Transverse colon (tissue), 4 donors: ENCODE results near the gene EGFR. TPM values are rescaled to one million over a fixed set of nuclear protein-coding genes. Genes with fewer than 3 reads are reported as not detected.

Experiments used
- DNase-seq: peaks from one replicate; pipeline ENCODE4 v3.0.0-alpha.2; 2019
- H3K27ac ChIP-seq, 4 donors: fragments of 200-600 bp; sonication (generic); 2 replicates each; pipeline ENCODE4 v1.5.1; 2016 to 2018; ENCODE audit warnings: inconsistent platforms in 4 of 4
- H3K27me3 ChIP-seq: fragments of 200-600 bp; sonication (generic); 2 replicates; pipeline ENCODE4 v1.5.1; 2017; ENCODE audit warnings: inconsistent platforms
- H3K36me3 ChIP-seq, 4 donors: fragments of 200-600 bp; sonication (generic); 2 replicates each; pipeline ENCODE4 v1.5.1; 2017 to 2019; ENCODE audit warnings: inconsistent platforms in 4 of 4
- H3K4me1 ChIP-seq, 4 donors: fragments of 200-600 bp; sonication (generic); 2 replicates each; pipeline ENCODE4 v1.5.1; 2017 to 2020; ENCODE audit warnings: inconsistent platforms in 4 of 4
- H3K4me3 ChIP-seq, 4 donors: fragments of 200-600 bp; sonication (generic); 1 replicate in 1 of 4; 2 replicates in 3 of 4; pipeline versions ENCODE4 v1.5.1 to v1.6.1; 2017 to 2019; ENCODE audit warnings: inconsistent platforms in 4 of 4
- H3K9me3 ChIP-seq, 2 donors: fragments of 200-600 bp; sonication (generic); 2 replicates each; pipeline ENCODE4 v1.5.1; 2017 to 2019; ENCODE audit warnings: inconsistent platforms in 2 of 2
- CTCF ChIP-seq, 5 experiments: fragments of 200-600 bp in 3 of 5; fragments of 450-650 bp in 2 of 5; sonication (generic) in 3 of 5; IDR thresholded peaks; 1 replicate in 2 of 5; 2 replicates in 3 of 5; pipeline ENCODE4 v1.5.1; 2016 to 2017; ENCODE audit warnings: antibody characterized with exemption in 5 of 5, inconsistent platforms in 3 of 5, mild to moderate bottlenecking in 2 of 5, moderate library complexity in 1 of 5
- EP300 ChIP-seq: sonication (generic); formaldehyde crosslinking; IDR thresholded peaks from one replicate; pipeline ENCODE4 v1.6.1; 2017; ENCODE audit warnings: antibody characterized with exemption, low read depth
- POLR2A ChIP-seq: fragments of 450-650 bp; IDR thresholded peaks from one replicate; pipeline ENCODE4 v1.6.1; 2016; ENCODE audit warnings: antibody characterized with exemption, mild to moderate bottlenecking, moderate library complexity
- POLR2AphosphoS5 ChIP-seq, 3 donors: sonication (generic); formaldehyde crosslinking; IDR thresholded peaks; one replicate each; pipeline ENCODE4 v1.6.1; 2016; ENCODE audit warnings: antibody characterized with exemption in 3 of 3
- WGBS, 2 donors: methylation state at CpG; one replicate each; pipeline ENCODE4 v1.1.5; 2018; ENCODE audit warnings: low coverage in 1 of 2; 5-methylcytosine and 5-hydroxymethylcytosine counted together
- in situ Hi-C, 4 donors: fragments of 200-750 bp; cut with MboI; loops; one replicate each; pipeline versions ENCODE4 v1.15.0 to v1.15.1; 2017; ENCODE audit warnings: low sequenced_read_pairs in 3 of 4, low pct_ligation_motif_present in 1 of 4, low pct_unique_long_range_greater_than_20kb in 1 of 4
- intact Hi-C: fragments of 100-400 bp; cut with DNase I; formaldehyde crosslinking; loops from one replicate; pipeline ENCODE4 v1.15.1; 2023; ENCODE audit warnings: low total_unique reads
- total RNA-seq, 4 donors: library from RNA; depleted of rRNA; stranded (reverse); fragments of >200 nt; gene quantifications; one replicate each; pipeline ENCODE4 v1.1.0, GENCODE V29; 2016

Gene EGFR
- total RNA-seq, 4 donors from 2014 or later, result 40.0 to 85.7 (median 72.9) TPM

GRCh38 chr7:55046582-55047342, 27.9 kb downstream of the EGFR start:
- Histone ChIP-seq H3K27ac (peak overlapping the region; percentile 42 to 76 (median 74)), H3K9me3 (no peaks in the 10 kb centered on the region), H3K4me1 (peaks cover 20 to 69% (median 44%) of the 10 kb centered on the region in 4 donors), H3K36me3 (no peaks in the 10 kb centered on the region), H3K27me3 (no peaks in the 10 kb centered on the region), H3K4me3 (no peak overlapping the region)
- in situ Hi-C loops, result no loop called here
- intact Hi-C loops, result no loop called here
- 47 to 60% methylated on average over 4 to 7 of the region's 7 CpGs for WGBS, 2 donors
- DNase-seq, result peak; percentile 64
- TF ChIP-seq EP300 (no peak), POLR2AphosphoS5 (IDR thresholded peaks at IDR 0.05) (peak in 1 of 3 donors; percentile 8), POLR2A (peak; percentile 18)

- Histone ChIP-seq H3K4me3 (no peak overlapping the region), H3K4me1 (peaks cover 20 to 67% (median 44%) of the 10 kb centered on the region in 4 donors), H3K27me3 (no peaks in the 10 kb centered on the region), H3K36me3 (no peaks in the 10 kb centered on the region), H3K9me3 (no peaks in the 10 kb centered on the region), H3K27ac (peak overlapping the region in 3 of 4 donors; percentile 74 to 76 (median 75))
- in situ Hi-C loops, result no loop called here
- TF ChIP-seq POLR2AphosphoS5 (IDR thresholded peaks at IDR 0.05), result no peak
- no peak for TF ChIP-seq EP300
- no peak for TF ChIP-seq CTCF (IDR thresholded peaks at IDR 0.05)
- no peak for TF ChIP-seq POLR2A
- 49 to 57% methylated on average over 6 of the region's 6 CpGs for WGBS, 2 donors
- intact Hi-C loops, result no loop called here
- no peak for DNase-seq
These were observed 29.5 kb downstream of the EGFR start for GRCh38 chr7:55048221-55048859.

- Histone ChIP-seq H3K9me3 (no peaks in the 10 kb centered on the region), H3K27ac (no peak overlapping the region), H3K4me3 (no peak overlapping the region), H3K4me1 (peaks cover 9 to 47% (median 30%) of the 10 kb centered on the region in 4 donors), H3K27me3 (no peaks in the 10 kb centered on the region), H3K36me3 (no peaks in the 10 kb centered on the region)
- intact Hi-C loops (no loop called here), in situ Hi-C loops (loop anchor here in 1 of 4 donors (25.0 kb wide), 1 partner anchor 88 kb away; no protein-coding TSS in a partner anchor)
- 64 to 68% methylated on average over 3 to 5 of the region's 5 CpGs for WGBS, 2 donors
- no peak for TF ChIP-seq POLR2AphosphoS5 (IDR thresholded peaks at IDR 0.05)
- no peak for TF ChIP-seq POLR2A
- no peak for TF ChIP-seq CTCF (IDR thresholded peaks at IDR 0.05)
- no peak for TF ChIP-seq EP300
- DNase-seq, result no peak
These were observed 31.5 kb downstream of the EGFR start for GRCh38 chr7:55050281-55050680.

GRCh38 chr7:55052081-55052480, 33.3 kb downstream of the EGFR start:
- in situ Hi-C loops (loop anchor here in 1 of 4 donors (25.0 kb wide), 1 partner anchor 90 kb away; no protein-coding TSS in a partner anchor), intact Hi-C loops (no loop called here)
- H3K9me3 ChIP-seq, result no peaks in the 10 kb centered on the region
- no peaks in the 10 kb centered on the region for H3K27me3 ChIP-seq
- no peaks in the 10 kb centered on the region for H3K36me3 ChIP-seq
- 72 to 78% methylated on average over 2 of the region's 2 CpGs for WGBS, 2 donors
- TF ChIP-seq EP300, result no peak
- TF ChIP-seq POLR2AphosphoS5 (IDR thresholded peaks at IDR 0.05), result no peak
- TF ChIP-seq POLR2A, result no peak
- TF ChIP-seq CTCF (IDR thresholded peaks at IDR 0.05), result no peak
- no peak overlapping the region for H3K27ac ChIP-seq
- H3K4me3 ChIP-seq, result no peak overlapping the region
- peaks cover 6 to 32% (median 17%) of the 10 kb centered on the region in 4 donors for H3K4me1 ChIP-seq
- no peak for DNase-seq
